Lower leg skin (tissue), 3 donors: ENCODE measurements around the gene HHIPL1.

Experiments used
- CTCF ChIP-seq, 3 donors: fragments of 450-650 bp; IDR thresholded peaks; one replicate each; pipeline ENCODE4 v1.5.1; 2016; ENCODE audit warnings: antibody characterized with exemption in 3 of 3, mild to moderate bottlenecking in 3 of 3, moderate library complexity in 2 of 3
- POLR2A ChIP-seq, 2 donors: fragments of 450-650 bp; IDR thresholded peaks; one replicate each; pipeline ENCODE4 v1.6.1; 2016 to 2017; ENCODE audit warnings: antibody characterized with exemption in 2 of 2, mild to moderate bottlenecking in 1 of 2, moderate library complexity in 1 of 2

- TF ChIP-seq POLR2A (IDR thresholded peaks at IDR 0.05) = no peak
- TF ChIP-seq CTCF (IDR thresholded peaks at IDR 0.05) = no peak
These were observed 7.3 kb upstream of the HHIPL1 start for GRCh38 chr14:99637624-99638023.
